Endodermal cell (in vitro differentiated cells): Measurements from ENCODE around the gene HMGXB3. TPM values are rescaled to one million over a fixed set of nuclear protein-coding genes. Genes with fewer than 3 reads are reported as not detected.

Experiments used
- DNase-seq: peaks from one replicate; pipeline ENCODE4 v3.0.0-alpha.2; 2017
- H3K27ac ChIP-seq: 2 replicates; pipeline ENCODE4 v1.5.1; 2013; ENCODE audit warnings: mild to moderate bottlenecking, low read depth, low read length, moderate library complexity
- H3K27me3 ChIP-seq: 2 replicates; pipeline ENCODE4 v1.6.1; 2013; ENCODE audit warnings: mild to moderate bottlenecking, low read length, moderate library complexity; ENCODE audit not compliant: insufficient read depth, control insufficient read depth, poor library complexity, severe bottlenecking
- H3K36me3 ChIP-seq: 2 replicates; pipeline ENCODE4 v1.7.0; 2013; ENCODE audit warnings: mild to moderate bottlenecking, low read length, moderate library complexity; ENCODE audit not compliant: control insufficient read depth, insufficient read depth
- H3K4me1 ChIP-seq: one replicate; pipeline ENCODE4 v1.7.0; 2013; ENCODE audit warnings: low read length; ENCODE audit not compliant: control insufficient read depth, insufficient read depth
- H3K4me3 ChIP-seq: 2 replicates; pipeline ENCODE4 v1.5.1; 2013; ENCODE audit warnings: mild to moderate bottlenecking, low read length, moderate library complexity
- H3K9ac ChIP-seq: 2 replicates; pipeline ENCODE4 v1.6.1; 2013; ENCODE audit warnings: mild to moderate bottlenecking, low read length, moderate library complexity; ENCODE audit not compliant: poor library complexity, severe bottlenecking; ENCODE audit errors: extremely low read depth
- H3K9me3 ChIP-seq: 2 replicates; pipeline ENCODE4 v1.6.1; 2013; ENCODE audit warnings: mild to moderate bottlenecking, low read length, moderate library complexity; ENCODE audit not compliant: control insufficient read depth
- H3K27ac Mint-ChIP-seq: 2 replicates; pipeline ENCODE4 v1.8.0; 2020; ENCODE audit warnings: mixed read lengths
- H3K27me3 Mint-ChIP-seq: 2 replicates; pipeline ENCODE4 v1.8.0; 2021; ENCODE audit warnings: mild to moderate bottlenecking, mixed read lengths; ENCODE audit not compliant: insufficient read depth
- H3K36me3 Mint-ChIP-seq: 2 replicates; pipeline ENCODE4 v1.8.0; 2020; ENCODE audit warnings: low read depth, mixed read lengths
- H3K4me1 Mint-ChIP-seq: 2 replicates; pipeline ENCODE4 v1.8.0; 2020; ENCODE audit warnings: mixed read lengths
- H3K4me3 Mint-ChIP-seq: 2 replicates; pipeline ENCODE4 v1.8.0; 2020; ENCODE audit warnings: mild to moderate bottlenecking, moderate library complexity, mixed read lengths
- H3K9me3 Mint-ChIP-seq: 2 replicates; pipeline ENCODE4 v1.8.0; 2020; ENCODE audit warnings: mild to moderate bottlenecking, mixed read lengths
- CTCF ChIP-seq: fragments of 200-600 bp; sonication (generic); conservative IDR thresholded peaks from 2 replicates; pipeline ENCODE4 v1.5.0; 2021; ENCODE audit warnings: antibody characterized with exemption, mild to moderate bottlenecking
- WGBS, 2 experiments: methylation state at CpG; one replicate each; pipeline versions ENCODE4 v1.1.5 to v1.1.7; 2013; ENCODE audit warnings: missing lambda C conversion rate in 2 of 2, mixed read lengths in 1 of 2; ENCODE audit not compliant: insufficient coverage in 1 of 2, insufficient read length in 1 of 2; 5-methylcytosine and 5-hydroxymethylcytosine counted together
- total RNA-seq, 2 donors: library from RNA; stranded (reverse); fragmentation: NEBNext Ultra II Directional in 1 of 2; extraction: Animal tissue kit (Norgen Biotek cat#: 25700) in 1 of 2; gene quantifications; 2 replicates in 1 of 2; 3 replicates in 1 of 2; pipeline ENCODE4 v1.2.1, GENCODE V29; 2021

Gene HMGXB3
- total RNA-seq, 2 donors from 2014 or later = 41.0 to 43.5 TPM

DNA sequence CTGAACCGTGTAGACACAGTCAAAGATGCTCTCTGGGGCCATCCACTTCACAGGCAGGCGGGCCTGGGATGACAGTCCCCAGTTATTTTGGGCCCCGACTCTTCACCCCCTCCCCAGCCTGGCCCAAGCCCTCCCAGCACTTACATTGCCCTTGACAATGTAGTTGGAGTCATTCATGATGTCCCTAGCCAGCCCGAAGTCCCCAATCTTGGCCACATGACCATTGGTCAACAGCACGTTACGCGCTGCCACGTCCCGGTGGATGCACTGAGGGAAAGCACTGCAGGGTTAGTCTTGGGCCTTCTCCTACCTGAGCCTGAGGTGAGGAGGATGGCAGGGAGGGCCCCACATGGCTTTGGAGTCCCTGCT is 55.5 kb downstream of the HMGXB3 start:
- H3K9ac ChIP-seq = no peak overlapping the region
- no peak overlapping the region for H3K27ac ChIP-seq
- H3K4me3 ChIP-seq = no peak overlapping the region
- H3K36me3 Mint-ChIP-seq = peaks cover 32% of the 10 kb centered on the region
- TF ChIP-seq CTCF = no peak
- H3K9me3 ChIP-seq = no peaks in the 10 kb centered on the region
- H3K27me3 ChIP-seq = no peaks in the 10 kb centered on the region
- H3K27me3 Mint-ChIP-seq = peaks cover 12% of the 10 kb centered on the region
- no peaks in the 10 kb centered on the region for H3K9me3 Mint-ChIP-seq
- peaks cover 8% of the 10 kb centered on the region for H3K4me1 ChIP-seq
- 94 to 97% methylated on average over 9 of the region's 9 CpGs for WGBS, 2 experiments
- H3K4me3 Mint-ChIP-seq = no peak overlapping the region
- peaks cover 14% of the 10 kb centered on the region for H3K4me1 Mint-ChIP-seq
- no peak overlapping the region for H3K27ac Mint-ChIP-seq
- peaks cover 44% of the 10 kb centered on the region for H3K36me3 ChIP-seq
- no peak for DNase-seq

DNA sequence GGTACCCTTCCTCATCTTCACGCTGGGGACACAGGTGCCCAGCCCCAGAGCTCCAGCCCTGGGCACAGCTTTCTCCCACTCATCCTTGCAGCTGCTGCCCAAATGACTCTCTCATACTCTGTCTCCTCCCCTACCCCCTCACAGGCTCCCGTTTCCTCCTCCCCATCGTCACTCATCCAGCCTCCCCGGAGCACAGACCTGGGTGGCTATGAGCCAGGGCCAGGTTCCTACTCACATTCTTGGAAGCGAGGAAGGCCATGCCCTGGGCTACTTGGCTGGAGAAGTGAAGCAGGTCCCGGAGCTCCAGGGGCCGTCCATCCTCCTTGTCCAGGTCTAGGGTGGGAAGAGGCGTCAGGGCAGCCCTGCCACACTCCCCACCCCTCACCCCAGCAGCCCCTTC is 56.5 kb downstream of the HMGXB3 start:
- WGBS, 2 experiments = 91 to 100% methylated on average over 1 to 8 of the region's 8 CpGs
- H3K36me3 Mint-ChIP-seq = peaks cover 24% of the 10 kb centered on the region
- no peak overlapping the region for H3K4me3 ChIP-seq

GRCh38 chr5:150057511-150057910 is 57.0 kb downstream of the HMGXB3 start:
- Histone ChIP-seq H3K4me1 (peaks cover 8% of the 10 kb centered on the region), H3K9ac (no peak overlapping the region), H3K4me3 (no peak overlapping the region), H3K27ac (no peak overlapping the region), H3K9me3 (no peaks in the 10 kb centered on the region), H3K27me3 (no peaks in the 10 kb centered on the region), H3K36me3 (peaks cover 30% of the 10 kb centered on the region)
- peaks cover 20% of the 10 kb centered on the region for H3K36me3 Mint-ChIP-seq
- H3K9me3 Mint-ChIP-seq = no peaks in the 10 kb centered on the region
- no peak for TF ChIP-seq CTCF
- H3K27ac Mint-ChIP-seq = no peak overlapping the region
- no peak overlapping the region for H3K4me3 Mint-ChIP-seq
- WGBS, 2 experiments = 87 to 100% methylated on average over 2 of the region's 2 CpGs
- H3K4me1 Mint-ChIP-seq = peaks cover 14% of the 10 kb centered on the region
- DNase-seq = no peak
- H3K27me3 Mint-ChIP-seq = peaks cover 12% of the 10 kb centered on the region

More for the DNA sequence above, 56.5 kb downstream of the HMGXB3 start:
- H3K27me3 ChIP-seq = no peaks in the 10 kb centered on the region
- peaks cover 8% of the 10 kb centered on the region for H3K4me1 ChIP-seq
- Mint-ChIP-seq H3K4me3 (no peak overlapping the region), H3K9me3 (no peaks in the 10 kb centered on the region), H3K27ac (no peak overlapping the region), H3K4me1 (peaks cover 14% of the 10 kb centered on the region), H3K27me3 (peaks cover 12% of the 10 kb centered on the region)
- no peak overlapping the region for H3K9ac ChIP-seq
- peaks cover 35% of the 10 kb centered on the region for H3K36me3 ChIP-seq
- no peak for DNase-seq
- H3K27ac ChIP-seq = no peak overlapping the region
- H3K9me3 ChIP-seq = no peaks in the 10 kb centered on the region
- TF ChIP-seq CTCF = no peak
